HG03159 (cell line): ENCODE results near the gene OR4K17.
"Not testable (repeated sequence)": the region's sequence is repeated elsewhere in the genome, so short reads cannot be mapped to it uniquely, and the experiment has no call there.

Source experiments
- ATAC-seq: cut with Tn5 transposase; IDR thresholded peaks from one replicate; pipeline ENCODE4 v1.9.1; 2021; ENCODE audit warnings: mild to moderate bottlenecking, moderate library complexity; ENCODE audit not compliant: unreplicated experiment

OR4K17 gene

GRCh38 chr14:20110438-20110837 lies at the start of gene OR4K17:
Gene OR4K17 (plus strand): TSS chr14:20110739. CDS start chr14:20117500, 6,761 bp downstream.
- no peak for ATAC-seq

- ATAC-seq, result no peak
Measured at GRCh38 chr14:20092050-20092449, 18.5 kb upstream of the OR4K17 start.

GRCh38 chr14:20093442-20093841 lies 17.1 kb upstream of the OR4K17 start:
- ATAC-seq, result no peak

- not testable (repeated sequence) for ATAC-seq
Measured at GRCh38 chr14:20098926-20099770, 11.4 kb upstream of the OR4K17 start.

GRCh38 chr14:20112321-20112720 lies 1.8 kb downstream of the OR4K17 start:
- no peak for ATAC-seq

GRCh38 chr14:20116748-20117147 lies 6.2 kb downstream of the OR4K17 start:
- no peak for ATAC-seq

- no peak for ATAC-seq
Measured at GRCh38 chr14:20118795-20119194, 8.3 kb downstream of the OR4K17 start.

GRCh38 chr14:20138520-20138919 lies 28.0 kb downstream of the OR4K17 start, which contains the start of gene OR4N5:
Gene OR4N5 (plus strand): TSS chr14:20138820. CDS start chr14:20143736, 4,916 bp downstream.
- ATAC-seq, result no peak

- ATAC-seq, result no peak
Measured at GRCh38 chr14:20143911-20144310, 33.4 kb downstream of the OR4K17 start.

GRCh38 chr14:20144820-20145219 lies 34.3 kb downstream of the OR4K17 start:
- no peak for ATAC-seq

- ATAC-seq, result no peak
Measured at GRCh38 chr14:20164462-20164861, 53.9 kb downstream of the OR4K17 start.

GRCh38 chr14:20167091-20167490 lies 56.6 kb downstream of the OR4K17 start:
- ATAC-seq, result no peak

GRCh38 chr14:20169852-20170251 lies 59.3 kb downstream of the OR4K17 start:
- not testable (repeated sequence) for ATAC-seq
